ENCODE data around the gene SH3BP5. TPM values are rescaled to one million over a fixed set of nuclear protein-coding genes. Genes with fewer than 3 reads are reported as not detected.

SH3BP5 gene
- total RNA-seq, 1 donor from 2014 or later: 6.3 TPM

DNA sequence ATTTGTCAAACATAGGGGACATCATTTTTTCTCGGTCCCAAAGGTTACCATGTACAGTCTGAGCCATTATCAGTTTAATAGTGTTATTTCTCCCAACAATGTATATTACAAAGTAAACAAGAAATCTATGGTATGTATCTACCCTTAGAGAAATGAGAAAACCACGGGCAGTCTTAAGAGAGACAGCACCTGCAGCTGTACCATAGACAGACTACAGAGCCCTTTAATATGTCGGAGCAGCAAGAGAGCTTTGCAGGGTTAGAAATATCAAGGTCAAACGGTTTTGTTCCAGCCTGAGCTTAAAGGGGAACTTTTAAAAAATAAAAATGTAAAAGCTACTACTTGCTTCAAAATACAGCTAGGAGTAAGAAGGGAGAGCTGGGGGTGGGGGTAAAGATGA is 53.2 kb downstream of the SH3BP5 start:
- TF ChIP-seq, protein P1, sequence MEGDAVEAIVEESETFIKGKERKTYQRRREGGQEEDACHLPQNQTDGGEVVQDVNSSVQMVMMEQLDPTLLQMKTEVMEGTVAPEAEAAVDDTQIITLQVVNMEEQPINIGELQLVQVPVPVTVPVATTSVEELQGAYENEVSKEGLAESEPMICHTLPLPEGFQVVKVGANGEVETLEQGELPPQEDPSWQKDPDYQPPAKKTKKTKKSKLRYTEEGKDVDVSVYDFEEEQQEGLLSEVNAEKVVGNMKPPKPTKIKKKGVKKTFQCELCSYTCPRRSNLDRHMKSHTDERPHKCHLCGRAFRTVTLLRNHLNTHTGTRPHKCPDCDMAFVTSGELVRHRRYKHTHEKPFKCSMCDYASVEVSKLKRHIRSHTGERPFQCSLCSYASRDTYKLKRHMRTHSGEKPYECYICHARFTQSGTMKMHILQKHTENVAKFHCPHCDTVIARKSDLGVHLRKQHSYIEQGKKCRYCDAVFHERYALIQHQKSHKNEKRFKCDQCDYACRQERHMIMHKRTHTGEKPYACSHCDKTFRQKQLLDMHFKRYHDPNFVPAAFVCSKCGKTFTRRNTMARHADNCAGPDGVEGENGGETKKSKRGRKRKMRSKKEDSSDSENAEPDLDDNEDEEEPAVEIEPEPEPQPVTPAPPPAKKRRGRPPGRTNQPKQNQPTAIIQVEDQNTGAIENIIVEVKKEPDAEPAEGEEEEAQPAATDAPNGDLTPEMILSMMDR (IDR thresholded peaks at IDR 0.05; ENCODE audit: insufficient read depth, low read length, severe bottlenecking): no peak
- H3K36me3 ChIP-seq (ENCODE audit: control insufficient read depth, insufficient read depth, low read length): no peaks in the 10 kb centered on the region
- no peak for FAIRE-seq
- no peak for DNase-seq (ENCODE audit: low read depth)
- no peak overlapping the region for H3K4me3 ChIP-seq (ENCODE audit: low read depth, low read length)
- H3K27me3 ChIP-seq (ENCODE audit: control insufficient read depth, insufficient read depth, low read length): no peaks in the 10 kb centered on the region

DNA sequence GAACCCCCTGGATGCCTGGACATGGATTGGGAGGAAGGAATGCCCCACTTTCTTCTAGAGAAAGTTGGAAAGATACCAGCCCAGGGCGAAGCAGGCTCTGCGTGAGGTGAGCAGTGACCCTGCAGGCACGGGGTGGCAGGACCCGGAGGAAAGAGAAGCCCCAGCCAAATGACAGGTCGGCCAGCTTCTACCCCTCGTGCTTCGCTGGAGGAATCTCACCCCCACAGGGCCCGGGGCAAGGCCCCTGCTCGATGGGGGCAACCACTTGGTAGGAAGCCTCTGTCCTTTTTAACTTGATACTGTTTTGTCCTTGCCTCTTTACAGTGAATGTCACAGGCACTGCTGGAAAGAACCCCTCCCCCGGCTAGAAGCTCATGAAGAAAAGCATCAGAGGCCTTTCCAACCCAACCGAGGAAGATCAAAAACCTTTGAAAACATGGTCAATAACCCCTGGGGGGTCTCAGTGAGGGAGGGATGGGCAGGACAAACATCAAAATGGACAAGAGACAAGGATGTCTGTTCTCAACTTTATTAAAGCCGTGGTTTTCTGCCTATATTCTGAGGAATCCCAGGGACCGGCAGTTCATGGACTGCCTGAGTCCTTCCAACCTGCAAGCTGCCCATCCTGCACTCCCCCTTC is 54.4 kb downstream of the SH3BP5 start:
- no peaks in the 10 kb centered on the region for H3K36me3 ChIP-seq (ENCODE audit: control insufficient read depth, insufficient read depth, low read length)
- H3K4me3 ChIP-seq (ENCODE audit: low read depth, low read length): no peak overlapping the region
- no peak for FAIRE-seq
- no peak for DNase-seq (ENCODE audit: low read depth)
- TF ChIP-seq, protein P1 (IDR thresholded peaks at IDR 0.05; ENCODE audit: insufficient read depth, low read length, severe bottlenecking): no peak
- H3K27me3 ChIP-seq (ENCODE audit: control insufficient read depth, insufficient read depth, low read length): no peaks in the 10 kb centered on the region

DNA sequence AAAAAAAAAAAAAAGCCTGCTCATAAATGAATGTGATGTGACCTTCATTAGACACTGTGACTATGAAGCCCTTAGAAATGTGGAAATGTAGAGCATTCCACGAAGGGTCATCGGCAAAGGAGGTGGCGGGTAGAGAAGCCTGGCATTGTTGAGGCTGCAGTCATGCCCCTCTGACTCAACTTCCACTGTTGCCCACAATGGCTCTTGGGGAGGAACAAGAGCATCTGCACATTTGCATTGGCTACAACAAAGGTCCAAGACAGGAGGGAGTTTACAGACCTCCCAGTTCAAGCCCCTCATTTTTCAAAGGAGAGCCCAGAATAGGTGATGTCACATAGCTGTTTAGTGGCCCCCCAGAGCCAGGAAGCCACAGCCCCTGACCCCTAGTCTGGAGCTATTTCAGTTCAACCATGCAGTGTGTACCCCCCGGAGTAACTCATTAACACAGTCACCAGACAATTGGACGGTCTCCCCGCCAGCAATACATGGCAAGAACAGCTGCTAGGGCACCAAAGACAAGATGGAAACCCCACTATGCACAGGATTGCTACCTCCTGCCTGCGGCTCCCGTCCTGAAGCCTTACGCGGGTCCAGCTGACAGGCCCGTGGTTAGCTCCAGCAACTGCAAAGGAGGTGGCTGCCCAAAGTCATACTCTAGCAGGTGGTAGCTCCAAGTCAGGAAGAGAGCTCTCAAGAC is 56.2 kb downstream of the SH3BP5 start:
- no peak overlapping the region for H3K4me3 ChIP-seq (ENCODE audit: low read depth, low read length)
- TF ChIP-seq, protein P1 (IDR thresholded peaks at IDR 0.05; ENCODE audit: insufficient read depth, low read length, severe bottlenecking): no peak
- DNase-seq (ENCODE audit: low read depth) (no peak), FAIRE-seq (no peak)
- no peaks in the 10 kb centered on the region for H3K27me3 ChIP-seq (ENCODE audit: control insufficient read depth, insufficient read depth, low read length)
- H3K36me3 ChIP-seq (ENCODE audit: control insufficient read depth, insufficient read depth, low read length): no peaks in the 10 kb centered on the region

DNA sequence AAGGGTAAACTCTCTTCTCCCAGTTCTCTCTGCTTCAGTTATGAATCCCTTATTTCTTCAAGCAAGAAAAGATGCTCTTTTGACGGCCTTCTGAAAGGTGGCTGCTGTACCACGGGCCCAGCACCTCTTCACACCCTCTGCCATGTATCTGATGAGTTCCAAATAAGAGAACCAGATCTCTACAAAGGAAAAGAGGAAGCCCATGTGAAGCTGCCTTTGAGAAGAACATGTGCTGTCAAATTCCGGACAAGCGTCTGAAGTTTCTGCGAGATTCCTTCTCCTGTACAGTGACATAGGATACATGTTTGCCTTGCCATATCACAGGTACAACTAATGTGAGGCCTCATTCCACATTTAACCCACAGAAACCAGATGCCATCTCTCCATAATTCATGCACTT is 59.2 kb downstream of the SH3BP5 start:
- FAIRE-seq (no peak), DNase-seq (ENCODE audit: low read depth) (no peak)
- TF ChIP-seq, protein P1 (IDR thresholded peaks at IDR 0.05; ENCODE audit: insufficient read depth, low read length, severe bottlenecking): no peak
- Histone ChIP-seq H3K36me3 (ENCODE audit: control insufficient read depth, insufficient read depth, low read length) (no peaks in the 10 kb centered on the region), H3K4me3 (ENCODE audit: low read depth, low read length) (no peak overlapping the region), H3K27me3 (ENCODE audit: control insufficient read depth, insufficient read depth, low read length) (no peaks in the 10 kb centered on the region)

DNA sequence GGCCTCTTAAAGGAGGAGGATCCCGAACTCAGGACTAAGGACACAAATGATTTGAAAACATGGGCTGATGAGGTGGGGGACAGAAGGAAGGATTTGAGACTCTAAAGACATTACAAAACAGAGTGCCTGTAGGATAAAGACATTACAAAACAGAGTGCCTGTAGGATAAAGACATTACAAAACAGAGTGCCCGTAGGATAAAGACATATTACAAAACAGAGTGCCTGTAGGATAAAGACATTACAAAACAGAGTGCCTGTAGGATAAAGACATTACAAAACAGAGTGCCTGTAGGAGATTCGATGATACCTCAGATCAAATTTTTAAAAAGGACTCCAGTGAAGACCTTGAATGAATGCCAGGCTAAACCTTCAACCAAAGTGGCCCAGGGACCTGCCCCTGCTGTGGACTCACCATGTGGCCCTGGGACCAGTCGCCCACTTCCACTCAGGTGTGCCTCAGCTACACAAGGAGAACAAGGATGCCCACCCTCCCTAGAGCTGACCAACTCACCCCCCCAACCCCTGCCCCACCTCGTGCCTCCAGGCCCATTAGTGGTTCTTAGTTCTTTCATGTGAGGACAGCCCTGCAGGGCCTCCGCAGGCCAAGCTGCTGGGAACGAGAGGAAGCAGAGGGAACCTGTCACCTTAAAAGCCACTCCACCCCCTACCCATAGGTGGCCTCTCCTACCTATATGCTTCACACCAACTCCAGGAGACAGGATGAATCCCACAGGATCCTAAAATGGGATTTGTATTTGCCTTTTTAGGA is 59.8 kb downstream of the SH3BP5 start:
- Histone ChIP-seq H3K4me3 (ENCODE audit: low read depth, low read length) (no peak overlapping the region), H3K36me3 (ENCODE audit: control insufficient read depth, insufficient read depth, low read length) (no peaks in the 10 kb centered on the region), H3K27me3 (ENCODE audit: control insufficient read depth, insufficient read depth, low read length) (no peaks in the 10 kb centered on the region)
- TF ChIP-seq, protein P1 (IDR thresholded peaks at IDR 0.05; ENCODE audit: insufficient read depth, low read length, severe bottlenecking): no peak
- FAIRE-seq (no peak), DNase-seq (ENCODE audit: low read depth) (no peak)
